GM19328 (cell line): ENCODE data around the gene PODNL1.
"Not testable (repeated sequence)": the region's sequence is repeated elsewhere in the genome, so short reads cannot be mapped to it uniquely, and the experiment has no call there.

ENCODE experiments used
- ATAC-seq: cut with Tn5 transposase; IDR thresholded peaks from one replicate; pipeline ENCODE4 v1.9.1; 2021; ENCODE audit warnings: mild to moderate bottlenecking, moderate library complexity; ENCODE audit not compliant: unreplicated experiment

The PODNL1 gene

DNA sequence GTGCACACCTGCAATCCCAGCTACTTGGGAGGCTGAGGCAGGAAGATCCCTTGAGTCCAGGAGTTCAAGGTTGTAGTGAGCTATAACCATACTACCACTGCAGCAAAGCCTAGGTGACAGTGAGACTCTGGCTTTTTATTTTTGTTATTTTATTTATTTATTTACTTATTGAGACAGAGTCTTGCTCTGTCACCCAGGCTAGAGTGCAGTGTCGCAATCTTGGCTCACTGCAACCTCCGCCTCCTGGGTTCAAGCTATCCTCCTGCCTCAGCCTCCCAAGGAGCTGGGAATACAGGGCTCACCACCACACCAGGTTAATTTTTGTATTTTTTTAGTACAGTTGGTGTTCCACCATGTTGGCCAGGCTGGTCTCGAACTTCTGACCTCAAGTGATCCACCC, 35.3 kb upstream of the PODNL1 start:
- ATAC-seq = not testable (repeated sequence)

DNA sequence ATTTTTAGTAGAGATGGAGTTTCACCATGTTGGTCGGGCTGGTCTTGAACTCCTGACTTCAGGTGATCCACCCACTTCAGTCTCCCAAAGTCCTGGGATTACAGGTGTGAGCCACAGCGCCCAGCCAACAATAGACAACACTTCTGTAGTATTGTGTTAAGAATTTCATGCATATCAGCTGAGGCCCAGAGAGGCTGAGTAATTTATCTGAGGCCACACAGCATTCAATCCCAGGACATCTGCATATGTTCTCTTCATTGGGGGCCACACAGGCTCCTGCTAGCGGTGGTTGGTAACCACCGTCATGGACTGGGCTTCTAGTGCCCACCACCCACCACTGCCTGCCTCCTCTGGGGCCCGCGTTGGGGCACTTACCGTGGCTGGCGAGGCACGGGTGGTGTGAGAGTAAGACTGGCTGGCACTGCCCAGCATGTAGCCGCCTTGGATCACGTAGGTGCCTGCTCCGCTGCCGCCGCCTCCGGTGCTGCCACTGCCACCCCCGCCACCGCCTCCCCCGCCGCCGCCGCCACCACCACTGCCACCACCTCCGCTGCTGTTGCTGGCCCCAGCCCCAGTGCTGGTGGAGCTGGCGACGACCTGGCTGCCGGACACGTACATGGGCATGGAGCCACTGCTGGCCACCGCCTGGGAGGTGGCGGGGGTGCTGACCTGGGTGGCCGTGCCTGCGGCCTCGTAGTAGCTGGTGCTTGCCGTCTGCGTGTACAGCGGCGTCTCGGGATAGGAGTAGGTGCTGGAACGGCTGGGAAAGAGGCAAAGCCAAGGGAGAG, 34.3 kb upstream of the PODNL1 start:
- ATAC-seq = no peak

DNA sequence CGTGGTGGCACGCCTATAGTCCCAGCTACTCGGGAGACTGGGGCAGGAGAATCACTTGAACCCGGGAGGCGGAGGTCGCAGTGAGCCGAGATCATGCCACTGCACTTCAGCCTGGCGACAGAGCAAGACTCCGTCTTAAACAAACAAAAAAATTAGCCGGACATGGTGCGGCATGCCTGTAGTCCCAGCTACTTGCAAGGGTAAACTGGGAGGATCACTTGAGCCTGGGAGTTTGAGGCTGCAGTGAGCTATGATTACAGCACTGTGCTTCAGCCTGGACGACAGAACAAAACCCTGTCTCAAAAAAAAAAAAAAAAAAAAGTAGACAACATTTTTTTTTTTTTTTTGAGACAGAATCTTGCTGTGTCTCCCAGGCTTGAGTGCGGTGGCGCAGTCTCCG, 33.7 kb upstream of the PODNL1 start:
- ATAC-seq = not testable (repeated sequence)

DNA sequence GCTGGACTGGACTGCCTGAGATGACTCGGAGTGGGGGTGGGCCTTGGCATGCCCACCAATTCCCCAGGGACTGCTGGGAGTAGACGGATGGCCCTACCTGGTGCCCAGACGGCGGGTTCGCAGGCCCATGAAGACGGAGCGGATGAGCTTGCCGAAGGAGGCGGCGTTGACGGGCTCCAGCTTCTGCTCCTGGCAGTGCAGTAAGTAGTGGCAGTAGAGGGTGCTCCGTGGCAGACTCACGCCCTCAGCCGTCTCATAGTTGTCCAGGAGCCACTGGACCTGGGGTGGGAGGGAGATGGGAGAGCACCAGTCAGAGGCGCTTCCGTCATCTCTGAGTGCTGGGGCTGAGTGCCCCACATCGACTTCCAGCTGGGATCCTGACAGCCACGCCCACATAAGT, 31.7 kb upstream of the PODNL1 start:
- no peak for ATAC-seq

DNA sequence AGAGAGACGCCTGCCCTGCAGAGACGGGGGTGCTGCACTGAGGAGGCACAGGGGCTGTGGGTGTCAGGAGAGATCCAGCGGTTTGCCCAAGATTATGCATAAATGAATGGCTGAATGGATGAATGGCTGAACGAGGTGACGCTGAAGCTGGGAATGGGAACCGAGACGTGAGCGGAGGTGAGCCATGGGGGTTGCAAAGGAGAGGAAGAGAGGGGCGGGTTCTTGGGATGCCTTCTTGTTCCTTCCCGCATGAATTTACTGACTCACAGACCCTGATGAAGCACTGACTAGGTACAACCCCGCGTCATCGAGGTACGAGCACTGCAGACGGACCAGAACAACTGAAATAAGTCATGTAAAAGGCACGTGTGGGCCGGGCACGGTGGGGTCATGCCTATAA, 30.8 kb upstream of the PODNL1 start:
- ATAC-seq = no peak

DNA sequence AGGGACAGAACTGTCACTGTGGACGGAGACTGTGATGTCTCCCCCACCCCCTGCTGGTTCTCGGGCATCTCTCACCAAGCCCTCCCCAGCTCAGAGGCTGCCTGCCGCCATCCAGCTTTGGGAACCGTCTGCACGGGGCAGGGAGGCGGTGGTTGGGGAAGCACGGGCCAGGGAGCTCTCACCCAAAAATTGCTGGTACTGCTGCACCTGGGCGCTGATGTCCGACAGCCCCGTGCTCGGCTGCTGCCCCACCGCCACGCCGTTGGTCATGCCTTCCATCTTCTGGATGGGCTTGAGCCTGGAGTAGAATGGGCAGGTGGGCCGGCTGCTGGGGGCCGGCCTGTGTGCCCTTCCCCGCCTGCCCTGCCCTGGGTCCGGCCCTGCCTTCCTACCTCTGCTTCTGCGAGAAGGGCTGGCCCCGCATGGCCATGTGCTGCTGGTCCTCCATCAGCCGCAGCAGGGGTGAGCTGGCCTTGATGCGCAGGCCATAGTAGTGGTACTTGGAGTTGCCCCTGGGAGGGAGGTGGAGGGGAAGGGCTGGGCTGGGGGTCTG, 30.2 kb upstream of the PODNL1 start:
- no peak for ATAC-seq

DNA sequence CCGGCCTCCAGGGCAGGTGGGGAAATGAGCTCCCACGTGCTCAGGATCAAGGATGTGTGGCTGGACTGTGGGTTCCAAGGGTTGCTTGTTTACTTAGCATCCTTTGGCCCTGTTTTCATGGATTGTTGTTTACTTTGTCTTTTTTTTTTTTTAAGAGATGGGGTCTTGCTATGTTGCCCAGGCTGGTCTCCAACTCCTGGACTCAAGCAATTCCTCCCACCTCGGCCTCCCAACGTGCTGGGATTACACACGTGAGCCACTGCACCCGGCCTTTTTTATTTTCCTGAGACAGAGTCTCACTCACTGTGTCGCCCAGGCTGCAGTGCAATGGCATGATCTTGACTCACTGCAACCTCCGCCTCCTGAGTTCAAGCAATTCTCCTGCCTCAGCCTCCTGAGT, 29.0 kb upstream of the PODNL1 start:
- not testable (repeated sequence) for ATAC-seq

DNA sequence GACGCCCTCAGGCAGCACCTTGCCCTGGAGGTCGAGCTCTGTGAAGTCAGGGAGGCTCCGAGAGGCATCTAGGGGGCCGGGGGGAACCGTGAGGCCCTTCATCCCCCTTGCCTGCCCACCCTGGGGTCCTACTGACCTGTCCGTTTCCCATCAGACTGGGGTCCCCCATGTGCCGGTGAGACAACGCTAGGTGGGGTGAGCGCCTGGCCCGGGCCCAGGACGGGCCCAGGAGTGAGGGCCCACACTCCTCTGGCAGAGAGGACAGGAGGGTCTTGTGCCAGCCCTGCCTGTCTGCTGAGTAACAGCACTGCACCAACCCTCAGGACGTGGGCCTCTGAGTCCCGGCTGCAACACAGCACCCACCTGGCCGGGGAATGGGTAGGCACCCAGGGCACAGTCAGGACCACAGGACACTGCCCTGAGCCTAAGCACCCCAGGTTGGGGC, 28.5 kb upstream of the PODNL1 start:
- no peak for ATAC-seq

DNA sequence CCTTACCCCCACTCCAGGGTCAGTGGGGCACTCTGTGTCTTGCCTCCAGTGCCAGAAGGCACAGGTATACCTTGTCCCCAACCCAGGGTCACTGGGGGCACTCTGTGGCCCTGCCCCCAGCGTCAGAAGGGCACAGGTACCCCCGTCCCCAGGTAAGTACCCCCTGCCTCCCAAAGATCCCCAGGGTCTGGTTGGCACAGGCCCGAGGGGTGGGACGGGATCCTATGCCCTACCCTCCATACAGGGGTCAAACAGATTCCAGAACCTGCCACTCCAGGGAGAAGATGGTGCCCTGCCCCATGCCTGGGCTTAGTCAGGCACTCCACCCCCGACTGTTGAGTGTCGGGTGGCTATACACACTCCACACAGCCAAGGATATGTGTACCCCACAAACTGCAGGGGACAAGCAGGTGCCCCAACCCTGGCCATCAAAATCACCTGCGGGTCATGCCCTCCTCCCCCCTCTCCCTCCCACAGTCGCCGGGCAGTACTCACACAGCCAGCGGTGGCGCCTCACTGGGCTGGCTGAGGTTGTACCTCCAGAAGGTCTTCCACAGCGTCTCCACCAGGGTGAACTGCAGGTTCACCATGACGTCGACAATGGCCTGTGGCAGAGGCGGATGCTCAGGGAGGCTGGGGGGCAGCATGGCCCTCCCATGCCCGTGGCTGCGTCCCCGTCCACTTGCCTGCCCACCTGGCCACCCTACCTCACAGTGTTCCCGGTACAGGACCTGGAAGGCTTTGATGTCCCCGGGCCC, 27.9 kb upstream of the PODNL1 start:
- ATAC-seq = no peak

DNA sequence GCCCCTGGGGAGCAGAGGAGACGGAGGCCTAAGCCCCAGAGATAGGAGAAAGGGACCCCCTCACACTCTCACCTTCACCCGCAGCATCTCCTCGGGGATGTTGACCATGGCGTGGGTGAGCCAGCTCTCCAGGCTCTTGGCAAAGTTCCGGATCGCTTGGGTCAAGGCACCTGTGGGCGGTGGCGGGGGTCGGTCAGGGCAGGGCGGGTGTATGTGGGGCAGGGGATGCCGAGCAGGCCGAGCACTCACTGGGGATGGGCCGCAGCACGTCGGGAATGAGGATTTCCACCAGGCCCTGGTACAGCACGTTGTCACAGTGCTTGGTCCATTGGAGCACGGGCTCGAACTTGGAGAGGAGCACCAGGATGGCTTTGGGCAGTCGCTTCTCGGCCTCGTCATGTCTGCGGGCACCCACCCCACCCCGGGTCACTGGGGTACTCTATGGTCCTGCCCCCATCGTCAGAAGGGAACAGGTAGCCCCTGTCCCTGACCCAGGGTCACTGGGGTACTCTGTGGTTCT, 27.2 kb upstream of the PODNL1 start:
- ATAC-seq = no peak

DNA sequence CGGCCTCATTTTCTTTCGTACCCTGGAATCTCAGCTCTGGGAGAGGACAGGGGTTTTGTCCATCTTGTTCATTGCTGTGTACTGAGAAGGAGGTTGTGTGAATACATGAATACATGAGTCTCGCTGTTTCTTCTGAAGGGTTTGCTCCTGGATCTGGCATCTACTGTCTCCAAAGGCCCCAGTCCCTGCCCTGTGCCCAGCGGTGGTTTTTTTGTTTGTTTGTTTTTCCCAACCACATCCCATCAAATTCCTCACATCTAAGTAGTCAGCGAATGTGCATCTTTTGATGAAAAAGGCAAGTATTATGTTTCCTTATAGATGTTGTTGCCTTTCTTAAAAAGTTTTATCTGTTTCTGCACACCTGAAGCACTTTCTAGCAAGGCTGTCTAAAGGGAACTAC, 26.6 kb upstream of the PODNL1 start:
- ATAC-seq = no peak

DNA sequence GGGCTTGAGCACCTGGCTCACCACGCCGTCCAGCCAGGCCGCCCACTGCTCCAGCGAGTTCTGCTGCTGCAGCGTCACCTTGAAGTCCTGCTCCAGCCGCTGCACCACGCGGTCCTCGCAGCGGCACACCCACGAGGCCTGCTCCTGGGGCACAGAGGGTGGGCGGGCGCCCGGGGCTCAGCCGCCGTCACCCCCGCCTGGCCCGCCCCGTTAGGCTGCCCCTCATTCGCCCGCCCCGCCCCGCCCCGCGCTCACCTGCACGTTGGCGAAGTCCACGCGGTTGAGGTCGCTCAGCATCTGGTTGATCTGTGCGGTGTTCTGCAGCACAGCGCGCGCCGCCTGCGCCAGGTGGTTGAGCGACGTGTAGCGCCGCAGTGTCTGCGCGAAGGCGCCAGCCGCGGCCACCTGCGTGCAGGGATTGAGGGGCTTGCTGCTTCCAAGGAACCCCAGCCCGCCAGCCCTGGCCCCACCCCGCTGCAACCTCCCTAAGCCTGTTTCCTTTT, 25.4 kb upstream of the PODNL1 start:
- no peak for ATAC-seq

DNA sequence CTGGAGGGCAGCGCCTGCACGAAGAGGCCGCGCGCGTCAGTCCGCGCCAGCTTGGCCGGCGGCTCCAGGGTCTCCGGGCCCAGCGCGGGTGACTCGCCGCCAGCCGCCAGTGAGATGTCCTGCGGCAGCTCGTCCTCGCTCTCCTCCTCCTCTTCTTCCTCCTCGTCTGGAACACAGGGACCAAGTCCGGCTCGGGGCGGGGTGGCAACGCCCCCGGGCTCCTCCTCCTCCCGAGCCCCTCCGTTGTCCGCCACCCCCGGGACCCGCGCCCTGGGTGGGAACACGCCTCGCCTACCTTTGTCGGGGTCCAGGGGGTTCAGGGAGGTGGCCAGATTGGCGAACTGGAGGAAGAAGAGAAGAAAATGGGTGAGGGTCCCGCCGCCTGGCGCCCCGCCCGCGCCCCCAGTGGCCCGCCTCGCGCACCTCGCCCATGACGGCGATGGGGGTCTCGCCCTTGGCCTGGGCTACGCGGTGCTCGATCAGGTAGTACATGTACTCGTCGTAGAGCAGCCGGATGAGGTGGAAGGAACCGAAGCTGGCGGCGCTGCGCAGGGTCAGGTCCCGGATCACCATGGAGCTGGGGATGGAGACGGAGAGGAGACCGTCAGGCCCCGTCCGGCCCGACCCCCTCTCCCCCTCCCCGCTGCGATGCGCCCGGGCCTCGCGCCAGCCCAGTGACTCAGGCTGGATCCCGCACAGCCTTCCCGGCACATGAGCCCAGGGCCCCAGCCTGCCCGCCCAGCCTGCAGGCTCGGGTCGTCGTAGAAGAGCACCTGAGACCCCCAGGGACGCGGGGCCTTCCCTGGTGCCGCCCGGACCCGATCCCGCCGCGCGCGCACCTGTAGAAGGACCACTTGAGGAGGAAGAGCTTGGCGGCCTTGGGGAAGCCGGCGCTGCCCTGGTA, 24.7 kb upstream of the PODNL1 start:
- no peak for ATAC-seq

DNA sequence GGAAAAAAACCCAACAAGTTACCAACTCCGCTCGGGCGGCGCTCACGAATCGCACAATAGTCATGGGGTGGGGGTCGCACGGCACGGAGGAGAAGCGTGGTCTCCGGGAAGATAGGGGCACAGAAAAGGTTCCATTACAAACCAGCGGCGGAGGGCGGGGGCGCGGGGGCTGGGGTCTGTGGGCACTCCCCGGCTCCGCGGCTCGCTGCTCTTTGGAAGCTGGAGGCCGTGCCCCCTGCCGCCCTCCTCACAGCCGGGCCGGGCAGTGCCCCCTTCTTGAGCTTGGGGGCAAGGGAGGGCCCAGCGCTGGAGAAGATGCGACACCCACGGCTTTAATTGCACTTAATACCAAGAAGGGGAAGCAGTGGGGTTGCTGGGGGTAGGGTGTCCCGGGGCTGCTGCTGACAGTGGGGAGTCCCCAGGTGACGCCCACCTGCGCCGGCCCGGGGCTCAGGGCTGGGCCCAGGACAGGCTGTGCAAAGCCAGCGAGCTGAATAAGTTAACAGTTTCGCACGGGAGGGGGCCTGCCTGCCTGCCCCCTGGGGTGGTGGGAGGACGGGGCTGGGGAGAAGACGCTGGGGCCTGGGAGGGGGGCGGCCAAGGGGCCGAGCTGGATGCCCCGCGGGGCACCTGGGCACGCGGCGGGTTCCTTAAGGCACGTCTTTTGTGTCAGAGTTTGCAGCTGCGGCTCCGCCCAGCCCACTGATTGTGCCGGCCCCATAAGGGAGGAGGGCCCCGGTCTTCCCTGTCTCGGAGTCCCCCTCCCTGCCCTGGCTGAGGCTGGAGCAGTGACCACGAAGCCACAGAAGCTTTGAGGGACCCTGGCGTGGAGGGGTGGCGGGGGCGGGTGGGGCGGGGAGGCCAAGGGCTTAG, 23.8 kb upstream of the PODNL1 start:
- ATAC-seq = no peak

DNA sequence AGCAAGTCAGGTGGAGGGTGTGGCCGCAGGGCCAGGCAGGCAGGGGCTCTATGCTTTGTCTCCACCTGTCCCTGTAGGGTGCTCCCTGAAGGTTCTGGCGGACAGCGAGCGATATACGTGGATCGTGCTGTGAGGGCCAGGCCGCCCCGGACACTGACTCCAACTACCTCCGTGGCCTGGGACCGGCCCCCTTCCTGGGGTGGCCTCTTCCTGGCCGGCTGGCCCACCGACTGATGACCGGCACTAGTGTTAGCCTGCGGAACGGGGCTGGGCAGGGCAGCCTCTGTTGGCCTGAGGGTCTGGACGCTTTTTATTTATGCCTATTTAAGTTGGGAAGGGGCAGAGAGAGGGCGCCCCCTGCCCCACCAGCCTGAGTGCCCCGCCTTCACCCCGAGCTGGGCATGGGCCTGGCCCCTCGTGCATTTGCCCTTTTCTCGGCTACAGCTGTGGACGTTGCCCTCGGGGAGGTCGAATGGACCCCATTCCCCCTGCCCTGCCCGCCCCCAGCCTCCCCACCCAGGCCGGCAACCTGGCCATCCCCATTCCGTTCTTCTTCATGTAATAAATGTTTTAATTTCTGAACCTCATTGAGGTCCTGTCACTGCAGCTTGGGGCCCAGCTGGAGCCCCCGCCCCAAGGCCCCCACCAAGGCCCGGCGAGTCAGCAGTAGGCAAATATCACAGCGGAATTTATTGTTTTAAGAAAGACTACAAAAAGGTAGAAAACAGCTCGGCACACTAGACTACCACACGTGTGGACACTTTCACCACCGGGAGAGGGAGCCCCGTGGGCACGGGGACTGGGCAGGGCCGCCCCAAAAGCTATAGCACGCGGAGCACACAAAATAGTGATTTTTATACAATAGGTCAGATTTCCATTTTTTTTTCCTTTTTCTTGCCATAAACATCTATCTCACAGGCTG, 22.9 kb upstream of the PODNL1 start:
- no peak for ATAC-seq

DNA sequence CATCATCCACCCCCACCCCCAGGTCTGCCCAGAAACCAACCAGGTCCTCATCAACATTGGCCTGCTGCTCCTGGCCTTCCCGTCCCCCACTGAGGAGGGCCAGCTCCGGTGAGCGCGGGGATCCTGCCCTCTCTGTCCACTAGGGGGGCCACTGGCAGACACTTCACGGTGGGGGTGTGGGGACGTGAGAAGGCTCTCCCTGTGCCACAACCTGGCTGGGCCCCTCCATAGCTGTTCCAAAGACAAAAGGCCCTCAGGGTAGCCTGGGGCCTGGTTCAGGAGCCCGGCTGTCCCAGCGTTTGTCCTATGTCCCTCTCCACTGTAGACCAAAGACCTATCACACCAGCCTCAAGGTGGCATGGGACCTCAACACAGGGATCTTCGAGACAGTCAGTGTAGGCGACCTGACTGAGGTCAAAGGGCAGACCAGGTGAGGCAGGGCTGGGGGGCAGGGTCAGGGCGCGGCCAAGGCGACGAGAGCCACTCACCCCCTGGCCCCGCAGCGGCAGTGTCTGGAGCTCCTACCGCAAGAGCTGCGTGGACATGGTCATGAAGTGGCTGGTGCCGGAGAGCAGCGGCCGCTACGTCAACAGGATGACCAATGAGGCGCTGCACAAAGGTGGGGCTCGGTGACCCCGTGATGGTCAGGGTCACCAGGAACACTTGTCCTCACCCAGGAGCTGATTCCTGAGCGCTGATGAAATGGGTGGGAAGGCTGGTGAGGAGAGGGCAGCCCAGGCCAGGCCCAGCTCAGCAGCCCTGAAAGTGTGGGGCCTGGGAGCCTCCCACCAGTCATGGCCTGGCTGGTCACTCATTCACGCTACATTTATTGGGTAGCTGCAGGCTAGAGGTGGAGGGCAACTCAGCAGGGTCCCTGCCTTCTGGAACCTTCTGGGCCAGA, 22.0 kb upstream of the PODNL1 start:
- ATAC-seq = no peak

DNA sequence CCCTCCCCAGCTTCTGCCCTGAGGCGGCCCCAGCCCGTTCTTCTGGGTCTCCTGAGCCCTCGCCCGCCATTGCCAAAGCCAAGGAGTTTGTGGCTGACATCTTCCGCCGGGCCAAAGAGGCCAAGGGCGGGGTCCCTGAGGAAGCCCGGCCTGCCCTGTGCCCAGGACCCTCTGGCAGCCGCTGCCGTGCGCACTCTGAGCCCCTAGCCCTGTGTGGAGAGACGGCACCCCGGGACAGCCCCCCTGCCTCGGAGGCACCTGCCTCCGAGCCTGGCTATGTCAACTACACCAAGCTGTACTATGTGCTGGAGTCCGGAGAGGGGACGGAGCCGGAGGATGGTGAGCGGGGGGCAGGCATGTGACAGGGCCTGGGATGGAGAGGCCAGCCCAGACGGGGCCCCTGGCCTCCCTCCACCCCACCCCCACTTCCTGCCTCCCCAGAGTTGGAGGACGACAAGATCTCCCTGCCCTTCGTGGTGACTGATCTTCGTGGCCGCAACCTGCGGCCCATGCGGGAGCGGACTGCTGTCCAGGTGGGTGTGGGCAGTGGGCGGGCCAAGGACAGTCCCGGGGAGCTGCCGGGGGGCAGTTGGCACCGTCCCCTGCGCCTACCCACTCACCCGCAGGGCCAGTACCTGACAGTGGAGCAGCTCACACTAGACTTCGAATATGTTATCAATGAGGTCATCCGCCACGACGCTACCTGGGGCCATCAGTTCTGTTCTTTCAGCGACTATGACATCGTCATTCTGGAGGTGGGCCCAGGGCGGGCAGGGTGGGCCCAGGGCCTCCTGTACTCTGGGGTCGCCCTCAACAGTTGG, 21.1 kb upstream of the PODNL1 start:
- no peak for ATAC-seq
